IPS DF 4.7 (cell line): ENCODE data around the gene ACSBG1.

Experiments used
- DNase-seq: peaks from one replicate; pipeline ENCODE4 v3.0.0-alpha.2; 2013; ENCODE audit warnings: low spot score; ENCODE audit errors: extremely low read depth

Gene ACSBG1

DNA sequence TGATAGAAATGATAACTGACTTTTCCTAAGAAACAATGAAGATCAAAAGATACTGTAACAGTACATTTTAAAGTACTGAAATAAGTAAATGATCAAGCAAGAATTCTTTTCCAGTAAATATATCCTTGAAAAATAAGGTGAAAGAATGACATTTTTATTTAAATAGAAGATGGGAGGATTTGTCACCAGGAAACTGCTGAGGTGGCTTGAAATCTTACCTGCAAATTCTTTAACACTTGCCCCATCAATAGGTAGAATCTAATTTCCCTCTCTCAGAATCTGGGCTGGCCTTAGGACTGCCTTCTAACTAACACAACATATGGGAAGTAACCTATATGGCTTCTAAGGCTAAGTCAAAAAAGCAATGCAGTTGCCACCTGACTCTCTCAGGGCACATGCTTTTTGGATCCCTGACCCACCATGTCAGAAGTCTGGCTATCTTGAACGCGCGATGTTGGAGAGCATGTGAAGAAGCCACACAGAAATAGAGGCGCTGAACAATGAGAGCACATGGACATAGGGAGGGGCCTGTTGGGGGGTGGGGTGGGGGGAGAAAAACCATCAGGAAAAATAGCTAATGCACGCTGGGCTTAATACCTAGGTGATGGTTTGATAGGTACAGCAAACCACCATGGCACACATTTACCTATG is 11.5 kb downstream of the ACSBG1 start:
- DNase-seq: no peak

DNA sequence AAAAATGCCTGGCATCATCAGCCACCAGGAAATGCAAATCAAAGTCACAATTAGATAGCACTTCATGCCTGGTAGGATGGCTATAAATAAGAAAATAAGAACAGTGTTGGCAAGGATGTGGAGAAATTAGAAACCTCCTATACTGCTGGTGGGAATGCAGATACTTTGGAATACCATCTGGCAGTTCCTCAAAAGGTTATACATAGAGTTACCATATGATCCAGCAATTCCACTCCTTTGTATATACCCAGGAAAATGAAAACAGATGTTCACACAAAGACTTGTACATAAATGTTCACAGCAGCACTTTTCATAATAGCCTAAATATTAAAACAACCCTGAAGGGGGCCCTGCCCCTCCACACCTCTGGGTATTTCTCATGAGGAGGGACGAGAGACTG is 13.7 kb downstream of the ACSBG1 start:
- DNase-seq: no peak

DNA sequence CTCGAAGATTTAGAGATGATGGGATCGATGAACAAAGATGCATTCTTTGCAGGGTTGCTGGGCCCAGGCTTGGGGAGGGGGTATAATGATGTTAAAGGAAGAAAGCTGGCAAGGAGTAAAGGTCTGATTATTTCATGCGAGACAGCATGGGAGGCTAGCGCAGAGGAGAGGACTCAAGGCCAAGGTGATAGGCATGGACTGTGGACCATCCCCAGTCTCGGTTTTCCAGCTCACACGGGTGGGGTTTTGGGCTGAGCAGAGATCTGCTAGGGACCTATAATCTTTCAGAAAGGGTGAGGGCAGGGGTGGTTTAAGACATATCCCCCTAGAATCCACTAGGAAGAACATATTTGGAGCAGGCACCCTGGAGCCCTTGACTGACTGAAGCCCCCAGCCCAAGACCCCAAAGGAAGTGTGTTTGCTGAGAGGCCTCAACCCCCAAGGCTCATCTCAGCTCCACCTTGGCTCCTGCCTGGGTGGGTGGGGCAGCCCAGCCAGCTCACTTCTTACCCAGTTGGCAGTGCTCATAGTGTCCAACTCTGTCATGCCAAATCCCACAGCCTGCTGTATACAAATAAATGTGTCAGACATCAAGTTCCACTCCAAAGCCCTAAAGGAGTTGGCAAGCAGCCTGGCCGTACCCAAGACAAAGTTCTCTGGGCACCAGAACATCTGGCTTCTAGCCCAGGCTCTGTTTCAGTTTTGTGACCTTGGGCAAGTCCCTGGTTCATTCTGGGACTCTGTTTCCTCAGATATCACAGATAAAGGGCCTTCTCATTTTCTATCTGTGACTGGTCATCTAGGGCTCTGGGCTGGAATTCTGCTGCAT is 17.9 kb downstream of the ACSBG1 start:
- no peak for DNase-seq

DNA sequence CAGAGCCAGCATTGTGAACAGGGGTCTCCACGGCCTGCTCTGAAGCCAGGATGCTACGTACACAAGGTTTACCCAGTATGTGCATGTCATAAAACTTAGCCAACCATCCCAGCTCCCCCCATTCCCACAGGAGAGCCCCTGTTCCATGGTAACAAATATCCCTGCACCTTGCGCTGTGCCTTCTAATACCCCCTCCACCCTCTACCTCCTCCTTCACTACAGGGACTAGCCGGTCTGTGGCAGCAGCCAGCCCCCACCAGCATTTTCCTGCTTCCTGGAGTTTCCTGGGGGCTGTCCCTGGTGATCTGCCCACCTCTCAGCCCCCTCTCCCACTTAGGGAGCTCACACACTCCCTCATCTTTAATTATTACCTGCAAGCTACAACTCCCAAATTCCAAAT is 20.4 kb downstream of the ACSBG1 start:
- no peak for DNase-seq

DNA sequence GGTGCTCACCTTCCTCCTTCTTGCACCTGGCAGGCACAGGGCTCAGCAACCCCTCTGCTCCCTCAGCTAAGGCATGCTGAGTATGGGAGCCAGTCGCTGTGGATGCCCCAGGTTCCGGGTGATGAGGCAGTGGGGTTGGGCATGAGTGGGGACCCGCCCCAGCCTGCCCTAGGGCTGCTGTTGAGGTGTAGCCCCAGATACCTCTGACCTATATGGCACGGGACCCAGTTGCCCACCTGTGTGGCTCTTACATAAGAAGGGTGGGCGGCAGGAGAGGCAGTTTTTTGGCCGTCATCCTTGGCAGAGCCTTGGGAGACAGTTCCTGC is 21.0 kb downstream of the ACSBG1 start:
- no peak for DNase-seq

DNA sequence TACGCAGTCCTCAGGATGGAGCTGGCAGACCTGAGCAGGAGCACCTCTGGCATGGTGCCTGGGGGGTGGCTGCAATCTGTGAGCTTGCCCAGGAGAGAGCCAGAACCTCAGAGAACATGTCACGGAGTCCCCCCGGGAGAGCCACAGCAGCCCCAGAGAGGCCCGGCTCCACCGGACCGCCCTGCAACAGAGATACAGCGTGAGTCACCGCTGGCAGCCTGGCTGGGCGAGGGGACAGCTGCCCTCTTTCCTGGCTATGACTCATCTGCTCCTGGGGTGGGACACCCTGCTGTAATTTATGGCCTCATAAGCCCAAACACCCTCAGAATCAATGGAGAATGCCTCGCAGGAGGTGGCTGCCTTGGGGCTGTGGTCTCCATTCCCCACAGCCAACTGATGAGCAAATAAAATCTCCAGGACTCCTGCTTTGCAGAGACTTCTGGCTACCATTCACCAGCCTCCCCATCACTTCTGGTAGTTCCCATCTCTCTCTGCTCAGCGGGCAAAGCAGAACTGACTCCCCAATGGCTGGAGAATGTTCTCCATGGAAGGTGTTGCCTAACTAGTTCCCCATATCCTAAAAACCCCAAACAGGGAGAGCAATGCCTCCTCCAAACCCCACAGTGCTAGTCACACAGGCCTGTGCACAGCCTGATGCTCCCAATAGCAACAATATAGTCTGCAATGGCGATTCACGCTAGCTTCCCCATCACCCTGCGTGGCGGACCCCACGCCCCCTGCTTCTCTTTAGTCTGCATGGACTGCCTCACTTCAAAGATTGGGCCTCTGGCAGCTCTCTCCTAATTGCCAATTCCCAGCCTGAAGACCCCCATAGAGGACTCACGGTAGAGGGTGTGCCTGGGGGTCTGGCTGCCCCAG is 21.6 kb downstream of the ACSBG1 start:
- no peak for DNase-seq

DNA sequence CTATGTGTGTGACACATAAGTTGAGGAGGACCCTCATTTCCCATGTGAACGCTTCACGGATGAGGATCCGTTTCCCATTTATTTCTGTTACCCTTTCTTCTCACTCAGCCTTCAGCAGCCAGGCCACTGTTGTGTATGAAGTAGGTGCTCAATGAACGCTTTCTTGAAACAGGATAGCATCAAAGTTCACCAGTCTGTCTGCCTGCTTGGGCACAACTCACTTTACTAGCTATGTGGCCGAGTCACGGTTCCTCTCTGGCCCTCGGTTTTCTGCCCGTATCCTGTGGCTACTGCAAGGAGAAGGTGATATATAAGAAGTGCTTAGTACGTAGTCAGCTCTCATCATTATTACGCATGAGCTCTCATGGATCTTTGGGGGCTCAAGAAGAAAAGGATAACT is 22.4 kb downstream of the ACSBG1 start:
- DNase-seq: no peak

DNA sequence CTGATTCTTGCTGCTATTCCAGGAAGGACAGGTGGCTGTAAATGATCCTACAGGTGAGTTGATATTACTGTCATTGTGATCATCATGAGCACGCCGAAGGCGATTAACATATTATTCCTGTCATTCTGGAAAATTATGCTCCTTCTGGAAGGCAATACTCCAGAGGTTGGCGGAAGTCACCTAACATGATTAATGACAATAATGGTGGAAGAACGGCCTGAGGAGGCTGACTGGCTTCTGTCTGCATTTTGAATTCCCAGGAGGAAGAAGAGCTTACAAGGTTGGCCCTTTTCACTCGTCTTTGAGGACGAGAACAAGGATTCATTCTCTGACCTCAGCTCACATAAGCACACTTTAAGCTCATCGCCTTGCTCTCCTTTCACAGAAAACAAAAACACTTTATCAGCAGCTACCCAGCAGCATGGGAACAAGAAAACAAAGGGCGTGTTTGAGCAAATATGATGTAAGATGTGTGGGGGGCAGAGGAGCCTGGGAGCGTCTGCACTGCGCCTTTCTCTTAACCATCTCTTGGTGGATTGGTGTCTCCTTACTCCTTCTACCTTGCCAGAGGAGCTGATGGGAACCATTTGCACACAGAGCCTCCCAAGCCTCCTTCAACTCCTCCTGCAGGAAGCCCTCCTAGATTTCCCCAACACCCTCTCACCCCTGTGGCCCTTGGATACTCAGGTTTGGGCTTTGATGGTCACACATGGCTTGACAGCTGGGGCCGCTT is 23.0 kb downstream of the ACSBG1 start:
- DNase-seq: no peak

DNA sequence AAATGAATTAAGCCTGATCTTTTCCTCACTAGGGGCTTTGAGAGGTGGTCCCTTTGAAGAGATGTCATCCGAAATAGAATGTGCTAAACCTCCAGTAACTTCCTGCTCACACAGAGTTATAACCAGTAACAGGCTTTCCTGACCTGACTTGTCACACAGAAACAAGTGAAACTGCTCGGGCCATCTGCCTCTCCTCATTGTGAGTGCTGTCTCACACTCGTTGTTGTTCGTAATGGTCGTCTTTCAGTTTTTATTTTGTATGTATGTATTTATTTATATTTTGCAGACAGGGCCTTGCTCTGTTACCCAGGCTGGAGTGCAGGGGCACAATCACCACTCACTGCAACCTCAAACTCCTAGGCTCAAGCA is 24.0 kb downstream of the ACSBG1 start:
- DNase-seq: no peak

DNA sequence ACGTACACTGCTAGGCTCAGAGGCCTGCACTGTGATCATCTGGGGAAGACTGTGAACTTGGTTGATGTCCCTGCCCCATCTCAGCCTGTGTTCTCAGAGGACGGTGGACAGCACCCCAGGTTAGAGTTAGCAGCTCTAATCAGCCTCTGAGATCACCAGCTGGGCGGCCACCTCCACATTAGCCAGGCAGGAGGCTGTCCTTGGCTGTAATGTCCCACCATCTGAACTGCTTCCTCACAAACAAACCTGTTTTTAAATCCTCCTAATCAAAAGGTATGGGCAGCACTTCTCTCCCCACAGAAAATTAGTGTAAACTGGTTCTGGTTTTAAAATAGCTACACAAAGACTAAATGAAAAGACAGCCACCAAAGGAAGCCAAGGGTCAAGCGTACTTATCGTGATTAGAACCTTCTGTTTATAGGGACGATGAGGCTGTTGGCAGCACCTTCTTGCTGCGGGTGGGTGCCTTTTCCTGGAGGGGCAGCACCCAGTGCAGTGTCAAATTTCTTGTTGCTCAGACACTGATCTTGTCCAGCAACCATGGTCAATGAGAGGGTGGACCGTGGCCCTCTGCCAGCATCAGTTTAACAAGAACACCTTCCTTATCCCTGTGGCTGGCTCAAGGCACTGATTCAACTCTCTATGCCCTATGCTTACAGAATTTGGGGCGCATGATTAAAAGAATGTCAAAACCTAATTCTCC is 24.6 kb downstream of the ACSBG1 start:
- no peak for DNase-seq

DNA sequence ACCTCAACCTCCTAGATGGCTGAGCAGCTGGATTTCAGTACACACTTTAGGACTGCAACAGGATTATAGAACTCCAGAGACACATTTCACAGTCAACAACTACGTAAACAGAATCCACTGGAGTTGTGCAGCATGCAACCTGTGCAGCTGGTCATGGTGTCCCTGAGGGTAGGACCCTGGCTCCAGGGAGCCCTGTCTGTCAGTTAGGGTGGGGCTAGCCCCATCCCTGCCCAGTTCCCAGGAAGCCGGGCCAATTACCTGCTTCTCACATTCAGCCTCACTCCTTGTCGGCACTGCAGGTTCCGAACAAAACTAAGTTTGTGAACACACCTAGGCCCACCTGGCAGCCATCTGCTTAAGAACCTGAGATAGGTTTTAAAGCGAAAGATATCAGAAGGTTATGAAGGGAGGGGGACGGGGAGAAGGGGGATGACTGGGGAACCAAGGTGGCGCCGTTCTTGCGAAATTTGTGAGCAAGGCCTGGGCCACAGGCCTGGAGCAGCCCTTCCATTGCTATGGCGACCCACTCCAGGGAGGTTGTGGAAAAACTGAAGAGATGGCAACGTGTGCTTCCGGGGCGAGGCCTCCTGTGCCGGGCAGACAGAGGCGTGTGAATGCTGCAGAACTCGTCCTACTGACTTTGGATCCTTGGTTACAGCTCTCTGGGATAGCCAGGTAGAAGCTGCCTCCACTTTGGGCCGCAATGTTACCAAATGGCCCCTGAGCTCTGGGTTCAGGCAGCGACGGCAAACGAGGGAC is 25.3 kb downstream of the ACSBG1 start:
- DNase-seq: no peak

DNA sequence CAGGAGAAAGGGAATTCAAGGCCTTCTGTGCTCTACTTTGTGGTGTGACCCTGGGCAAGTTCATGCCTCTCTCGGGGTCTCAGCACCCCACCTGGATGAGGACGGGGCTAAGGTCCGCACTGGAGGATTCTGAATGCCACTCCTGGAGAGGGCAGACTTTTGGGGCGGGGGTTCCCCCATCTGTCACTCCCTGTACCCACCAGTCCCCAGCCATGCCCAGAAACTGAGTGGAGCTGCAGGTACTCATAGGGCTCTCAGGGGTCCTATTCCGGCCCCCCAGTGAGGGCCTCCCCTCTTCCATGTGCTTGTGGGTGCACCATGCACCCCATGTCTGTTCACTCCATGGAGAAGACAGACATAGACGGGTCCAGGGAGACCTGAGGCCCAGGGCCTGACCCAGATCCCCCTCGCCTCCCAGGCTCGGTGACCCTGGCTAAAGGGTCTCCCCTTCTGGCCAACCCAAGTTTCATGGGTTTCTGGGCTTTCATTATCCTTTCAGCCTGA is 26.0 kb downstream of the ACSBG1 start:
- no peak for DNase-seq

DNA sequence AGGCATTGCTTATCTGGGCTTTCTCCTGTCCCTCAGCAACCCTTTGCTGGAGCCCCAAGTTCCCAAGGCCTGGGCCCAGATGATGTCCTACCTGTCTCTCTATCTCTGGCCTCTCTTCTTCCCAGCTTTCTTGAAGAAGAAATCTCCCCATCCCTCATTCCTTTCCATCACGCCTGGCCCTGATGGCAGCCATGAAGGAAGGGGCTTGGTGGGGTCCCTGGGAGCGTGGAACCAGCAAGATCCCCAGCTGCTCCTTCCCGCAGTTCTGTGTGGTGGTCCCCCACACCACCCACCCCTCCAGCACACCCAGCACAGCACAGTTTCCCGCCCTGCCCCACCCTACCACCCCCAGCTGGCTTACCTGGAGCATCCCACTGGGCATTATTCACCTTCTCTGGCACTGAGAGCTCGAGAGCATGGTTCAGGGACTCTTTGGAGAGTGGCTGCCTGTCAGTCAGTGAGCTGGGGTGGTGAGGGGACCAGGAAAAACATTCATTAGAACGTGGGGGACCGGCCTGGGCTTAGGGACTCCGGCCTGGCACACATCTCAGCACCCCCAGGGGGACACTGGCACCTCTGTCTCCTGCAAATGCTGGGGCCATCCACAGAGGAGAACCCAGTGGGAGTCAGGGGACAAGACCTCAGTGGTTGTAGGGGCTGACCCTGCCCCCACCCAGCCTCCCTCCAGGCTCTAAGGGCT is 26.6 kb downstream of the ACSBG1 start:
- no peak for DNase-seq

DNA sequence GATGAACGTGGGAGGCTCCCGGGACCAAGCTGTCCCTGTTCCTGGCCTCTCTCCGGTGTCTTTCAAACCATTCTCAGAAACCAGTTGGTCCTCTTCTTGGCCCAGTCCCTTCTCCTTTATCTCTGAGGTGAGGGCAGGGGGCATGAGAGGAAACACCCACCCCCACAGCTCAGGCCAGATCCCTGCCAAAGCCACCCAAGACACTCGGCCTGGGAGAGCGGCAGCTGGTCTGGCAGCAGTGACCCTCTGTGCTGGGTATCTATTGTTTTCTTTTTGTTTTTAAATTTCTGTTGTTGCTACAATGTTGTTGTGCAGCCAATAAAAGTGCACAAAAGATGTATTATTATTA is 27.3 kb downstream of the ACSBG1 start:
- no peak for DNase-seq

DNA sequence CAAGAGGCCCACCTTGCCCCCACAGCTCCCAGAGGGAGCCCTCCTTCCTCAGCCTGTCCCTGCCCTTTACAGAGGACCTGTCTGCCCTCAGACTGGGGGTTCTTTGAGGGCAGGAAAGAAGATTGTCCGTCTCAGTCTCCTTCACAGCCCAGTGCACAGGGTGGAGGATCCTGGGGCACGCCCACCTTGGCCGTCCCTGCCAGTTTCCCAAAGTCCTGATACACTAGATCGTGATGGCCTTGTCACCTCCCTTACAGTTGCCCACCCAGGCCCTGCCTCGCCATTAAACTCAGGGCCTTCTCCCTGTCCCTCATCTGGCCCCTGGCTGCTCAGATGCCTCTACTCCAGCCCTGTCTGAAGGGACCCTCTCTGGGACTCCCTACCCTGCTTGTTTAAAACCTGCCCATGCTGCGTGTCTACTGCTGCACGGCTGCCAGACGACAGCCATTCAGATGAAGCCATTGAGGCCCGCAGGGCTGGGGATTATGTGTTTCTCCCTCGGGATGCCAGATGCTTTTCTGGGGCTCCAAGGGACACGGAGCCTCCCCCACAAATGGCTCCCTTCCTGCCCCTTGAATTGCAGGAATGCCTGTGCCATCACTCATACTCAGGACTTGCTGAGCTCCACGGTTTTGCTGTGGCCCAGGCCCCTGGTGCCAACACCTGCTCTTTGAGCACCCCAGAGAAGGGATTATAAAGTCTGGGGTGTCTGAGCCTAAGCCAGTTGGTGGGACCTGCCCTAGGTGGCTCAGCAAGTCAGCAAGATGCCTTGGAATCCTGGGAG is 27.8 kb downstream of the ACSBG1 start:
- no peak for DNase-seq

DNA sequence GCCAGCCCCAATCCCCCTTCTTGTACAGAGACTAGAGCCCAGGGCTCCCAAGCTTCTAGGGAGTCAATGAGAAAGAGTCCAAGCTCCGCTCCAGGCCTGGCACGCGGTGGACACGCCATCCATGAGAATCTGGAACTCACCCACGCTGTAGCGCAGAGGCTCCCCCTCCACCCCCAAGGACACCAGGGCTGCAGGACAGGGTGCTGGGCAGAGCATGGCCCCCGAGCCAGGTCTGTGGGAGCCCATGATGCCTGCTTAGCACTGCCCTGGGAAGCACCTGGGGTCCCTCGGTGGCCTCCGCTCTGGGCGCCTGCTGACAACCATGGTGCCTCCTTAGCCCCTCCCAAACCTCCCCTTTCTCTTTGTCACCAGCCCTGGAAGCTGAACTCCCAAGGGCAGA is 28.5 kb downstream of the ACSBG1 start:
- no peak for DNase-seq

DNA sequence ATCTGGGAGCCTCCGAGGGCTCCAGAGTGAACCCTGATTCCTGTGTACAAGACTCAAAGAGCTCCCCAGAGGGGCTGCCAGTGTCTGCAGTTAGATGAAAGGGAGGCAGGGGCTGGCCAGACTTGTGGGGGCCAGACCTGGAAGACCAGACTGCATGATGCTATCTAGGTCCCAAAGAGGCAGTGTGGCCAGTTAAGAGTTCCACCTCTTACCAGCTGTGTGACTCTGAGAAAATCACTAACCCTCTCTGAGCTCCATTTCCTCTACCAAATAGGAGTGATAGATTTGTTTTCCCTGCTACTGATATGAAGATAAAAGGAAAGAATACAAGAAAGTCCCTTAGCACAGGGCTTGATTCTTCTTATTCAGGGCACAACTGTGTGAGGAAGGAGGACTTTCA is 29.0 kb downstream of the ACSBG1 start:
- no peak for DNase-seq

DNA sequence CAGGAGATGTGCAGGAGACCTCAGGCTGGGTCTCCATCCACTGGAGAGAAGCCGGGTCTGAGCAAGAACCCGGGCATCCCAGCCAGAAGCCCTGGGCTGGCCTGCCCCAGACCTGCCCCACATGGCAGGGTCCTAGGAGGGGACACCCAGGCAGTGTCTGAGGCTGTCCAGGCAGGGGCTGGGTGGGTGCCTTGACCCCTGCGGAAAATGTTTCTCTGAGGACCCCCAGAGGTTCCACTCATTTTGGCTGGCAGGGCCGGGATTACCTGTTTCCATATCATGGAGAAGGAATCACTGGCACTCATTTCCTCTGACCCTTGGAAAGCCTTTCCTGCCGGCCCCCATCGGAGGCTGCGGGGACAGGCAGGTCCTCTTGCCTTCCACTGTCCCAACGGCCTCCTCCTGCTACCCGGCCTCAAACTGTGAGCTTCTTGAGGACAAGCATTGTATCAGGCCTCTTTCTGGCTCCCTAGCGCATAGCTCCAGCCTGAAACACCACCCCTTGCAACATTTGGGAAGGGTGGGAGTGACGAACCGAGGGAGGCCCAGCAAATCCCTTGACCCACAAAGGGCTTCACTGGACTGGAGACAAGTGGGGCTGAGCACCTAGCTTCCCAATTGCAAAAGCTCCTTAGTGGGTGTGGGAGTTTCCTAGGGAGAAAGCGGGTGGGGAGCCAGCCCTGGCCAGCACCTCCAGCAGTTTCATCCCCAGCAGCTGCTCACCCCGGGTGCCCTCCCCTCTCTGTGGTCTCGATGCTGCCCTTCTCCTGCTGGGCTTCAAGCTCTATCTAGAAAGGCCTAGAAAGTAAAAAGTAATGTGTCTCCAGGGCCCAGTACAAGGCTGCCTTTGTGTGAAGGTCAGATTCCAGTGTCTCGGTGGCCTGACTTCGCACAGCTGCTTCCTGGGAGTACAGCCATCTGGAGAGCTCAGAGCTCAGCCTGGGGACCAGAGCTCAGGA is 29.7 kb downstream of the ACSBG1 start:
- DNase-seq: no peak
